HL-60 (cell line): ENCODE data around the gene PCDHGA1.

Source experiments
- CTCF ChIP-seq: IDR thresholded peaks from one replicate; pipeline ENCODE4 v1.5.1; 2011; ENCODE audit warnings: low read length, control low read depth, inconsistent platforms; ENCODE audit not compliant: insufficient read depth
- POLR2AphosphoS5 ChIP-seq: IDR thresholded peaks from 2 replicates; pipeline ENCODE4 v1.6.1; 2012; ENCODE audit warnings: low read depth
- REST ChIP-seq: IDR thresholded peaks from 2 replicates; pipeline ENCODE4 v1.6.1; 2012; ENCODE audit warnings: low read depth; ENCODE audit not compliant: insufficient replicate concordance

GRCh38 chr5:141492168-141492885 lies 162.0 kb downstream of the PCDHGA1 start:
- TF ChIP-seq CTCF (no peak), REST (no peak), POLR2AphosphoS5 (no peak)
